Esophagus muscularis mucosa (tissue), 4 donors: ENCODE data around the gene GEMIN5. TPM values are rescaled to one million over a fixed set of nuclear protein-coding genes. Genes with fewer than 3 reads are reported as not detected.
A peak's percentile ranks its signal among the peaks of the same experiment; 100 is the strongest.

Source experiments
- DNase-seq: peaks from one replicate; pipeline ENCODE4 v3.0.0-alpha.2; 2017; ENCODE audit errors: extremely low spot score
- H3K27ac ChIP-seq, 4 donors: fragments of 200-600 bp; sonication (generic); replicated peaks in 1 of 4; 1 replicate in 3 of 4; 2 replicates in 1 of 4; pipeline ENCODE4 v1.5.1; 2016 to 2019; ENCODE audit warnings: mild to moderate bottlenecking in 1 of 4
- H3K27me3 ChIP-seq, 4 donors: fragments of 200-600 bp; sonication (generic); one replicate each; pipeline versions ENCODE4 v1.5.1 to v1.6.0; 2016 to 2019
- H3K36me3 ChIP-seq, 4 donors: fragments of 200-600 bp; sonication (generic); one replicate each; pipeline ENCODE4 v1.5.1; 2016 to 2019
- H3K4me1 ChIP-seq, 4 donors: fragments of 200-600 bp; sonication (generic); one replicate each; pipeline ENCODE4 v1.5.1; 2016 to 2019
- H3K4me3 ChIP-seq, 4 donors: fragments of 200-600 bp; sonication (generic); 1 replicate in 2 of 4; 2 replicates in 2 of 4; pipeline ENCODE4 v1.5.1; 2016 to 2019; ENCODE audit warnings: mild to moderate bottlenecking in 4 of 4, moderate library complexity in 1 of 4
- H3K9me3 ChIP-seq, 4 donors: fragments of 200-600 bp; sonication (generic); 1 replicate in 3 of 4; 2 replicates in 1 of 4; pipeline ENCODE4 v1.5.1; 2016 to 2019
- CTCF ChIP-seq, 3 experiments: fragments of 200-600 bp in 2 of 3; fragments of 450-650 bp in 1 of 3; sonication (generic) in 2 of 3; IDR thresholded peaks; one replicate each; pipeline ENCODE4 v1.5.1; 2017 to 2019; ENCODE audit warnings: antibody characterized with exemption in 3 of 3, mild to moderate bottlenecking in 2 of 3, moderate library complexity in 1 of 3
- EP300 ChIP-seq: sonication (generic); formaldehyde crosslinking; IDR thresholded peaks from one replicate; pipeline ENCODE4 v1.6.1; 2017; ENCODE audit warnings: antibody characterized with exemption
- POLR2A ChIP-seq: fragments of 450-650 bp; IDR thresholded peaks from one replicate; pipeline ENCODE4 v1.6.1; 2017; ENCODE audit warnings: antibody characterized with exemption, moderate library complexity, mild to moderate bottlenecking, low read depth
- POLR2AphosphoS5 ChIP-seq, 2 donors: sonication (generic); formaldehyde crosslinking; IDR thresholded peaks; one replicate each; pipeline ENCODE4 v1.6.1; 2017; ENCODE audit warnings: antibody characterized with exemption in 2 of 2
- WGBS: methylation state at CpG from one replicate; pipeline ENCODE4 v1.1.5; 2018; 5-methylcytosine and 5-hydroxymethylcytosine counted together
- intact Hi-C: fragments of 100-400 bp; cut with DNase I; formaldehyde crosslinking; loops from one replicate; pipeline ENCODE4 v1.15.1; 2023
- total RNA-seq, 4 donors: library from RNA; depleted of rRNA; stranded (reverse); fragments of >200 nt; gene quantifications; one replicate each; pipeline versions ENCODE4 v1.1.0 to v1.2.1, GENCODE V29; 2016

Gene GEMIN5
- total RNA-seq, 4 donors from 2014 or later: 14.1 to 20.4 (median 17.3) TPM

- no peaks in the 10 kb centered on the region for H3K4me1 ChIP-seq
- DNase-seq: peak; percentile 31
- H3K9me3 ChIP-seq: no peaks in the 10 kb centered on the region
- WGBS: 92% methylated on average over 6 of the region's 6 CpGs
- peaks cover 50 to 100% (median 89%) of the 10 kb centered on the region in 4 donors for H3K36me3 ChIP-seq
- H3K4me3 ChIP-seq: no peak overlapping the region
- TF ChIP-seq POLR2A (no peak), EP300 (no peak), CTCF (IDR thresholded peaks at IDR 0.05) (no peak), POLR2AphosphoS5 (IDR thresholded peaks at IDR 0.05) (no peak)
- no peak overlapping the region for H3K27ac ChIP-seq
- intact Hi-C loops: no loop called here
- H3K27me3 ChIP-seq: no peaks in the 10 kb centered on the region
Measured at GRCh38 chr5:154901913-154902312, 36.1 kb downstream of the GEMIN5 start.

GRCh38 chr5:154901276-154901675 lies 36.7 kb downstream of the GEMIN5 start:
- no peaks in the 10 kb centered on the region for H3K4me1 ChIP-seq
- H3K9me3 ChIP-seq: no peaks in the 10 kb centered on the region
- no peak overlapping the region for H3K27ac ChIP-seq
- no peak for TF ChIP-seq CTCF (IDR thresholded peaks at IDR 0.05)
- no peak overlapping the region for H3K4me3 ChIP-seq
- intact Hi-C loops: no loop called here
- H3K27me3 ChIP-seq: no peaks in the 10 kb centered on the region
- peaks cover 50 to 100% (median 88%) of the 10 kb centered on the region in 4 donors for H3K36me3 ChIP-seq
- 87% methylated on average over 2 of the region's 2 CpGs for WGBS
- DNase-seq: no peak

GRCh38 chr5:154900066-154900465 lies 37.9 kb downstream of the GEMIN5 start:
- no peaks in the 10 kb centered on the region for H3K27me3 ChIP-seq
- TF ChIP-seq CTCF (IDR thresholded peaks at IDR 0.05) (no peak), POLR2A (no peak), EP300 (no peak), POLR2AphosphoS5 (IDR thresholded peaks at IDR 0.05) (no peak)
- peaks cover 60 to 100% (median 89%) of the 10 kb centered on the region in 4 donors for H3K36me3 ChIP-seq
- 88% methylated on average over 1 of the region's 1 CpG for WGBS
- H3K9me3 ChIP-seq: no peaks in the 10 kb centered on the region
- DNase-seq: no peak
- intact Hi-C loops: no loop called here
- peak overlapping the region in 1 of 4 donors; percentile 11 for H3K27ac ChIP-seq
- H3K4me1 ChIP-seq: no peaks in the 10 kb centered on the region
- H3K4me3 ChIP-seq: no peak overlapping the region

- no peaks in the 10 kb centered on the region for H3K9me3 ChIP-seq
- no peak for TF ChIP-seq POLR2A
- no peak for TF ChIP-seq CTCF (IDR thresholded peaks at IDR 0.05)
- TF ChIP-seq POLR2AphosphoS5 (IDR thresholded peaks at IDR 0.05): no peak
- TF ChIP-seq EP300: no peak
- intact Hi-C loops: no loop called here
- H3K27ac ChIP-seq: peak overlapping the region in 3 of 4 donors; percentile 9 to 59 (median 10)
- H3K4me1 ChIP-seq: no peaks in the 10 kb centered on the region
- peaks cover 56 to 100% (median 90%) of the 10 kb centered on the region in 4 donors for H3K36me3 ChIP-seq
- peak; percentile 47 for DNase-seq
- no peak overlapping the region for H3K4me3 ChIP-seq
- WGBS: 84% methylated on average over 9 of the region's 9 CpGs
- H3K27me3 ChIP-seq: no peaks in the 10 kb centered on the region
Measured at GRCh38 chr5:154899151-154899816, 38.7 kb downstream of the GEMIN5 start.

GRCh38 chr5:154898210-154898609 lies 39.8 kb downstream of the GEMIN5 start:
- peak overlapping the region in 1 of 4 donors; percentile 10 for H3K27ac ChIP-seq
- no peak overlapping the region for H3K4me3 ChIP-seq
- peaks cover 57 to 100% (median 93%) of the 10 kb centered on the region in 4 donors for H3K36me3 ChIP-seq
- DNase-seq: peak; percentile 87
- H3K9me3 ChIP-seq: no peaks in the 10 kb centered on the region
- WGBS: 88% methylated on average over 4 of the region's 4 CpGs
- TF ChIP-seq POLR2AphosphoS5 (IDR thresholded peaks at IDR 0.05): no peak
- TF ChIP-seq EP300: no peak
- TF ChIP-seq CTCF (IDR thresholded peaks at IDR 0.05): no peak
- TF ChIP-seq POLR2A: no peak
- no peaks in the 10 kb centered on the region for H3K4me1 ChIP-seq
- intact Hi-C loops: no loop called here
- H3K27me3 ChIP-seq: no peaks in the 10 kb centered on the region
